Vagina (tissue), 2 donors: ENCODE data around the gene ZC3H12C.

Experiments used
- CTCF ChIP-seq, 3 experiments: fragments of 450-650 bp in 2 of 3; fragments of 200-600 bp in 1 of 3; sonication (generic) in 1 of 3; IDR thresholded peaks; one replicate each; pipeline ENCODE4 v1.5.1; 2017 to 2019; ENCODE audit warnings: antibody characterized with exemption in 3 of 3, mild to moderate bottlenecking in 2 of 3, moderate library complexity in 2 of 3
- POLR2A ChIP-seq, 2 donors: fragments of 450-650 bp; IDR thresholded peaks; one replicate each; pipeline ENCODE4 v1.6.1; 2017; ENCODE audit warnings: antibody characterized with exemption in 2 of 2, mild to moderate bottlenecking in 2 of 2, moderate library complexity in 2 of 2
- POLR2AphosphoS5 ChIP-seq, 2 donors: sonication (generic); formaldehyde crosslinking; IDR thresholded peaks; one replicate each; pipeline ENCODE4 v1.9.0; 2017; ENCODE audit warnings: antibody characterized with exemption in 2 of 2, mild to moderate bottlenecking in 2 of 2, low read depth in 1 of 2; ENCODE audit not compliant: insufficient read depth in 1 of 2

GRCh38 chr11:110187731-110188130 lies 94.5 kb downstream of the ZC3H12C start:
- no peak for TF ChIP-seq CTCF (IDR thresholded peaks at IDR 0.05)
- TF ChIP-seq POLR2AphosphoS5 (IDR thresholded peaks at IDR 0.05; ENCODE audit: insufficient read depth in 1 of 2, low read depth in 1 of 2), result no peak
- no peak for TF ChIP-seq POLR2A (IDR thresholded peaks at IDR 0.05)
